GM15510 (cell line): ENCODE measurements around the gene SPDEF.

Experiments used
- POLR2A ChIP-seq: IDR thresholded peaks from 3 replicates; pipeline ENCODE4 v1.6.1; 2011; ENCODE audit warnings: borderline replicate concordance; ENCODE audit not compliant: insufficient read length; ENCODE audit errors: extremely low read depth

Gene SPDEF

GRCh38 chr6:34523441-34524206, 32.5 kb downstream of the SPDEF start:
- no peak for TF ChIP-seq POLR2A

GRCh38 chr6:34522761-34523160, 33.4 kb downstream of the SPDEF start:
- no peak for TF ChIP-seq POLR2A

GRCh38 chr6:34521463-34522285, 34.5 kb downstream of the SPDEF start:
- no peak for TF ChIP-seq POLR2A

- no peak for TF ChIP-seq POLR2A
Observed at GRCh38 chr6:34520645-34521462, 35.3 kb downstream of the SPDEF start.

- TF ChIP-seq POLR2A: no peak
Observed at GRCh38 chr6:34519971-34520644, 36.0 kb downstream of the SPDEF start.

- no peak for TF ChIP-seq POLR2A
Observed at GRCh38 chr6:34518669-34519365, 37.3 kb downstream of the SPDEF start.

GRCh38 chr6:34517966-34518365, 38.2 kb downstream of the SPDEF start:
- no peak for TF ChIP-seq POLR2A

GRCh38 chr6:34517461-34517881, 38.7 kb downstream of the SPDEF start:
- TF ChIP-seq POLR2A: no peak

GRCh38 chr6:34516391-34517324, 39.5 kb downstream of the SPDEF start:
- TF ChIP-seq POLR2A: no peak

- no peak for TF ChIP-seq POLR2A
Observed at GRCh38 chr6:34515473-34516387, 40.4 kb downstream of the SPDEF start.

GRCh38 chr6:34514593-34515472, 41.3 kb downstream of the SPDEF start:
- no peak for TF ChIP-seq POLR2A
